HG03378 (cell line): ENCODE measurements around the gene CLEC2A.
"Not testable (repeated sequence)": the region's sequence is repeated elsewhere in the genome, so short reads cannot be mapped to it uniquely, and the experiment has no call there.

Experiments used
- ATAC-seq: cut with Tn5 transposase; IDR thresholded peaks from one replicate; pipeline ENCODE4 v1.9.1; 2021; ENCODE audit warnings: mild to moderate bottlenecking, moderate library complexity; ENCODE audit not compliant: unreplicated experiment

The CLEC2A gene

GRCh38 chr12:9883175-9883574 is 49.0 kb downstream of the CLEC2A start:
- ATAC-seq, result no peak

- ATAC-seq, result no peak
Measured at GRCh38 chr12:9881988-9882387, 50.2 kb downstream of the CLEC2A start.

- no peak for ATAC-seq
Measured at GRCh38 chr12:9881246-9881645, 50.9 kb downstream of the CLEC2A start, which contains the start of gene KLRF2. TSS of gene KLRF2 (plus strand) at chr12:9881489. CDS start at chr12:9881596, 107 bp downstream.

- no peak for ATAC-seq
Measured at GRCh38 chr12:9880532-9881078, 51.6 kb downstream of the CLEC2A start.

DNA sequence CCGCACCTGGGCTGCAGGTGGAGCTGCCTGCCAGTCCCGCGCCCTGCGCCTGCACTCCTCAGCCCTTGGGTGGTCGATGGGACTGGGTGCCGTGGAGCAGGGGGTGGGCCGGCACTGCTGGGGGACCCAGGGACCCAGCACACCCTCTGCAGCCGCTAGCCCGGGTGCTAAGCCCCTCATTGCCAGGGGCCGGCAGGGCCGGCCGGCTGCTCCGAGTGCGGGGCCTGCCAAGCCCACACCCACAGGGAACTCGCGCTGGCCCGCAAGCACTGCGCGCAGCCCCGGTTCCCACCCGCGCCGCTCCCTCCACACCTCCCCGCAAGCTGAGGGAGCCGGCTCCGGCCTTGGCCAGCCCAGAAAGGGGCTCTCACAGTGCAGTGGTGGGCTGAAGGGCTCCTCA is 56.0 kb downstream of the CLEC2A start:
- not testable (repeated sequence) for ATAC-seq

- no peak for ATAC-seq
Measured at GRCh38 chr12:9872742-9873141, 59.4 kb downstream of the CLEC2A start.

DNA sequence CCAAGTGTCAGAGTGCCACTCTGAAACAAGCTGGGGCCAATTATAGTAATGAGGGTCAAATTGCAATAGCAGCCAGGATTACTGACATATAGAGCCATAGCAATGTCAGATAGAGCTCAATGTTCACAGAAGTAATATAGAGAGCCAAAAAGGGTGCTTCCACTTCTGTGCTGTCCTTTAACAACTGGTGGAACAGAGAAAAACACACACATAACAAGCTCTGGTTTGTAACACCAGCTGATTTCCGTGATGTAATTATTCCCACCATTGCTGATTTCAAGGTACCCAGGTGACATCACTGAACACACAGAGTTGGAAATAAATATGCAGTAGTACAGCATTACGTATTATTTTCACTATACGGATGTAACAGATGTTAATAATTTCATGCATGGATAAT is 60.0 kb downstream of the CLEC2A start:
- ATAC-seq, result no peak

- no peak for ATAC-seq
Measured at GRCh38 chr12:9870286-9870866, 61.8 kb downstream of the CLEC2A start.

DNA sequence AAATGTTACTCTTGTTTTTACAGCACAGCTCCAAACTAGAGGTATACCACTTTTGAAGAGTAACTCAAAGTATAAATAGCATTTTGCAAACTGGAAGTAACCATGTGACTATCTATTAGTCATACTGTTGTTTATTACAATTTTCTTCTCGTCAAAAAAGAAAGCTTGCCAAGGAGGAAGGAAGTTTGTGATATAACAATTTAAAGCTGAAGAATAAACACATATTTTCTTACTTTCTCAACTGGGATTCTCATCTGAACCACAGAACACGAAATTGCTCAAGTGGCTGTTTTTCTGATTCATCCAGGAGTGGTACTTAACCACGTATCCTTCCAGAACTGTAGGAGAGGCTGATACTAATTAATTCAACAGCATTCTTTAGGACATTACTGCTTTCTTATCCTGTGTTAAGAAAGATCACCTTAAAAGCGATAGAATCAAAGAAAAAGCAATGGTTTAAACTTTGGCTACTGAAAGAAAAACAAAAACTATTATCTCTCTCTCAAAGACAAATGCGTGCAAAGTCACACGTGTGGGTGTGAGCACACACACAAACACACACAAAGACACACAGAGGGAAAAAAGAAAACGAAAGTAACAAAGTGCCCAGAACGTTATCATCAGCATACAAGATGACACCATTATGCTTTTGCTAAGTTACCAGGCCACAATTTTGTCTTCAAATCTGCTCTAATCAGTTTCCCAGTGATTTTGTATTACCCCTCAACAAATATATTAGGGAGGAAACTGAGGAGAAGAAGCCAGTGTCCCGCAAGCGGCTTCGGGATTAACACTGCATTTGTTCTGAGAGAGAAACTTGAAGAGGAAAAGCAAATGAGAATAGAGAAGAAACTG is 62.6 kb downstream of the CLEC2A start, which contains the start of gene CLEC2B:
CLEC2B (minus strand) TSS at position 48 of the 855 bp plus-strand sequence.
- ATAC-seq, result no peak

- no peak for ATAC-seq
Measured at GRCh38 chr12:9868951-9869306, 63.2 kb downstream of the CLEC2A start.

- ATAC-seq, result no peak
Measured at GRCh38 chr12:9868311-9868801, 63.8 kb downstream of the CLEC2A start.

DNA sequence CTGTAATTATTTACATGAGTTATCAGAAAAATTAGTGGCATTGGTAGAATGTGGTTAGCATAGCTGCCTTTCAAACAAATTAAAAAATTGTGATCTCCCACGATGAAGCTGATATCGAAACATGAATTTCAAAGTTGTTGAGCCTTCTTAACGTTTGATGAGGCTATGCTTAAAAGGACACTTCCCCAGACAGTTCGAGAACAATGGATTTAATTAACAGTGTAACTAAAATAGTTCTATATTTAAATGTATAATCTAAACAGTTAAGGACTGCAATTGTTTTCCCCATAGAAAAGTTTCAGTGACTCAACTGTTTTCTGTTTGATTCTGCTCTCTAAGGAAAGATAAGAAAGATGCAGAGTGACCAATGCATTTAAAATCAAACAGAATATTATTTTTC is 64.6 kb downstream of the CLEC2A start:
- no peak for ATAC-seq

DNA sequence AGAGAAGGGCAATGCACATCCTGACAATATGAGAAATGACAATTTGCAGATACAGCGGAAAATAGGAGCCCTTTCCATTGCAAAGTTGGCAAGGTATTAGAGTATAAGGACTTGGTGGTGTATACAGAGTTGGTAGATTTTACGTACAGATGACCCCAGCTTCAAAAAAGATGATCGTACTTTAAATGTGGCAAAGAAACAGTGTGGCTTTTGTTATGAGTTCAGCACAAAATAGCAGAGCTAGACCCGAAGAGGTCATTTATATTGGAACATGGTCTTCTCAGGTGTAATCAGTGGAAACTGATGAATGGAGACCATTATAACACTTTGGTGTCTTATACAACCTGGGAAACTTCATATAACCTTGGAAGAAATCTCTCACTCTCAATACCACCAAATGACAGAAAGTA is 65.3 kb downstream of the CLEC2A start:
- no peak for ATAC-seq

DNA sequence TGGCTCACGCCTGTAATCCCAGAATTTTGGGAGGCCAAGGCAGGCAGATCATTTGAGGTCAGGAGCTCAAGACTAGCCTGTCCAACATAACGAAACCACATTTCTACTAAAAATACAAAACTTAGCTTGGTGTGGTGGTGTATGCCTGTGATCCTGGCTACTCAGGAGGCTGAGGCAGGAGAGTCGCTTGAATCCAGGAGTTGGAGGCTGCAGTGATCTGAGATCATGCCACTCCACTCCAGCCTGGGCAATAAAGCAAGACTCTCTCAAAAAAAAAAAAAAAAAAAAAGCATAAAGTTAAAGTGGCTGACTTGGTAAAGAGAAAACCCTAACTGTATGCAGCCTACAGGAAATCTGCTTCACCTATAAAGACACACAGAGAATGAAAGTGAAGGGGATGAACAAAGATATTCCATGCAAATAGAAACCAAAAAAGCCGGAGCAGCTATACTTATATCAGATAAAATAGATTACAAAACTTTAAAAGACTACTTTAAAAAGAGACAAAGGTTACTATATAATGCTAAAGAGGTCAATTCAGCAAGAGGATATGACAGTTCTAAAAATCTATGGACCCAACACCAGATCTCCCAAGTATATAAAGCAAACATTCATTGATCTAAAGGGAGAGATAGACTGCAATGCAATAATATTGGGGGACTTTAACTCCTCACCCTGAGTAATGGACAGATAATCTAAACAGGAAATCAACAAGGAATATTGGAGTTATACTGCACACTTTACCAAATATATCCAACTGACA is 67.1 kb downstream of the CLEC2A start:
- ATAC-seq, result no peak
